ENCODE measurements around the gene CHCHD1. TPM values are rescaled to one million over a fixed set of nuclear protein-coding genes. Genes with fewer than 3 reads are reported as not detected.
A peak's percentile ranks its signal among the peaks of the same experiment; 100 is the strongest.

The CHCHD1 gene
- polyA plus RNA-seq, 3 donors = 15.0 to 85.0 (median 72.3) TPM

- intact Hi-C loops (cut with micrococcal nuclease) = loop anchor here in 1 of 2 donors (5.0 kb wide), 1 partner anchor 37 kb away; the partner anchor contains the start of gene SEC24C
- no peak overlapping the region for H3K9ac ChIP-seq (ENCODE audit: insufficient read depth, low read length, poor library complexity, severe bottlenecking)
- H3K4me1 Mint-ChIP-seq = peaks cover 33% of the 10 kb centered on the region
Observed at GRCh38 chr10:73779539-73780197, 2.2 kb upstream of the CHCHD1 start.

GRCh38 chr10:73780301-73780700 lies 1.5 kb upstream of the CHCHD1 start:
- H3K4me3 Mint-ChIP-seq = no peak overlapping the region
- Histone ChIP-seq H3K4me1 (ENCODE audit: control insufficient read depth in 1 of 2, insufficient read depth in 2 of 2, low read length in 2 of 2) (peaks cover 27 to 32% of the 10 kb centered on the region in 2 donors), H3K4me2 (replicated peaks; ENCODE audit: extremely low read depth, low read length, poor library complexity, severe bottlenecking) (no peak overlapping the region), H3K36me3 (replicated peaks in 1 of 2; ENCODE audit: control insufficient read depth in 1 of 2, insufficient read depth in 2 of 2, low read length in 2 of 2) (peaks cover 24 to 34% of the 10 kb centered on the region in 2 donors), H4K20me1 (ENCODE audit: insufficient read depth, low read length) (peaks cover 14% of the 10 kb centered on the region), H3K9ac (ENCODE audit: insufficient read depth, low read length, poor library complexity, severe bottlenecking) (no peak overlapping the region), H3K9me3 (replicated peaks in 1 of 2; ENCODE audit: control insufficient read depth in 1 of 2, insufficient read depth in 1 of 2, low read length in 2 of 2) (no peaks in the 10 kb centered on the region), H3K27me3 (ENCODE audit: control insufficient read depth in 2 of 2, insufficient read depth in 2 of 2, low read length in 2 of 2) (no peaks in the 10 kb centered on the region), H3K79me2 (ENCODE audit: insufficient read depth, low read length) (peaks cover 88% of the 10 kb centered on the region), H3K4me3 (replicated peaks in 1 of 3; ENCODE audit: low read depth in 2 of 3, low read length in 3 of 3) (no peak overlapping the region), H3K27ac (ENCODE audit: low read depth in 1 of 2, low read length in 2 of 2) (no peak overlapping the region), H2AFZ (ENCODE audit: insufficient read depth, low read depth, low read length, poor library complexity, severe bottlenecking) (no peak overlapping the region)
- peak overlapping the region in 1 of 7 donors; percentile 7 for H3K27ac Mint-ChIP-seq
- DNase-seq = no peak
- peaks cover 22 to 39% of the 10 kb centered on the region in 2 donors for H3K36me3 Mint-ChIP-seq
- H3K27me3 Mint-ChIP-seq (ENCODE audit: low read depth in 3 of 3) = no peaks in the 10 kb centered on the region
- intact Hi-C loops (cut with micrococcal nuclease) = loop anchor here in 1 of 2 donors (5.0 kb wide), 1 partner anchor 38 kb away; the partner anchor contains the start of gene SEC24C
- WGBS (ENCODE audit: insufficient coverage) = 63% methylated on average over 2 of the region's 5 CpGs
- H3K9me3 Mint-ChIP-seq = no peaks in the 10 kb centered on the region
- no peak for TF ChIP-seq CTCF (IDR thresholded peaks at IDR 0.05)
- H3K4me1 Mint-ChIP-seq = peaks cover 27% of the 10 kb centered on the region

More at GRCh38 chr10:73779539-73780197, 2.2 kb upstream of the CHCHD1 start:
- DNase-seq = no peak
- no peaks in the 10 kb centered on the region for H3K27me3 ChIP-seq (ENCODE audit: control insufficient read depth in 2 of 2, insufficient read depth in 2 of 2, low read length in 2 of 2)
- H3K36me3 ChIP-seq (replicated peaks in 1 of 2; ENCODE audit: control insufficient read depth in 1 of 2, insufficient read depth in 2 of 2, low read length in 2 of 2) = peaks cover 27 to 40% of the 10 kb centered on the region in 2 donors
- no peaks in the 10 kb centered on the region for H3K9me3 ChIP-seq (replicated peaks in 1 of 2; ENCODE audit: control insufficient read depth in 1 of 2, insufficient read depth in 1 of 2, low read length in 2 of 2)
- Mint-ChIP-seq H3K4me3 (no peak overlapping the region), H3K27me3 (ENCODE audit: low read depth in 3 of 3) (no peaks in the 10 kb centered on the region), H3K27ac (peak overlapping the region in 1 of 7 donors; percentile 13), H3K36me3 (peaks cover 25 to 42% of the 10 kb centered on the region in 2 donors), H3K9me3 (no peaks in the 10 kb centered on the region)
- H3K4me2 ChIP-seq (replicated peaks; ENCODE audit: extremely low read depth, low read length, poor library complexity, severe bottlenecking) = no peak overlapping the region
- peaks cover 29 to 34% of the 10 kb centered on the region in 2 donors for H3K4me1 ChIP-seq (ENCODE audit: control insufficient read depth in 1 of 2, insufficient read depth in 2 of 2, low read length in 2 of 2)
- TF ChIP-seq CTCF (IDR thresholded peaks at IDR 0.05) = no peak
- peaks cover 20% of the 10 kb centered on the region for H4K20me1 ChIP-seq (ENCODE audit: insufficient read depth, low read length)
- H3K79me2 ChIP-seq (ENCODE audit: insufficient read depth, low read length) = peaks cover 91% of the 10 kb centered on the region
- no peak overlapping the region for H3K27ac ChIP-seq (ENCODE audit: low read depth in 1 of 2, low read length in 2 of 2)
- no peak overlapping the region for H2AFZ ChIP-seq (ENCODE audit: insufficient read depth, low read depth, low read length, poor library complexity, severe bottlenecking)
- whole genome bisulfite sequencing (ENCODE audit: insufficient coverage) = no CpG with 5 or more reads among the region's 3 CpGs
- H3K4me3 ChIP-seq (replicated peaks in 1 of 3; ENCODE audit: low read depth in 2 of 3, low read length in 3 of 3) = no peak overlapping the region
